Measurements from ENCODE around the gene TNFRSF1A. TPM values are rescaled to one million over a fixed set of nuclear protein-coding genes. Genes with fewer than 3 reads are reported as not detected.
"Not testable (repeated sequence)": the region's sequence is repeated elsewhere in the genome, so short reads cannot be mapped to it uniquely, and the experiment has no call there.

TNFRSF1A gene
- total RNA-seq, 1 donor from 2014 or later: 81.2 TPM

GRCh38 chr12:6302621-6303020, 39.3 kb downstream of the TNFRSF1A start:
- DNase-seq: no peak

DNA sequence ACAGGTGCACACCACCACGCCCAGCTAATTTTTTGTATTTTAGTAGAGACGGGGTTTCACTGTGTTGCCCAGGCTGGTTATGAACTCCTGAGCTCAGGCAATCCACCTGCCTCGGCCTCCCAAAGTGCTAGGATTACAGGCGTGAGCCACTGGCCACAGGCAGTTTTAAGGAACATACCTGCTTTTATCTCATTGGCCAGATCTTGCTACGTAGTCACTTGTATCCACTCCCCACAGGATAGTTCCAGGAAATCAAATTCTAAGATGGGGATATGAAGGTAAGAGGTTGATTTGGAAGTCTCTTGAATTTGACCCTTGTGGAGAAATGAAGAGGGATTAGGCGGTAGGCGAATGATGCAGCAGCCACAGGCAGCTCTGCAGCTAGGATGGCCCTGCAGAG, 40.2 kb downstream of the TNFRSF1A start:
- DNase-seq: no peak

GRCh38 chr12:6297170-6297569, 44.7 kb downstream of the TNFRSF1A start:
- DNase-seq: no peak

- DNase-seq: peak; percentile 70
Measured at GRCh38 chr12:6295094-6295811, 46.6 kb downstream of the TNFRSF1A start.

DNA sequence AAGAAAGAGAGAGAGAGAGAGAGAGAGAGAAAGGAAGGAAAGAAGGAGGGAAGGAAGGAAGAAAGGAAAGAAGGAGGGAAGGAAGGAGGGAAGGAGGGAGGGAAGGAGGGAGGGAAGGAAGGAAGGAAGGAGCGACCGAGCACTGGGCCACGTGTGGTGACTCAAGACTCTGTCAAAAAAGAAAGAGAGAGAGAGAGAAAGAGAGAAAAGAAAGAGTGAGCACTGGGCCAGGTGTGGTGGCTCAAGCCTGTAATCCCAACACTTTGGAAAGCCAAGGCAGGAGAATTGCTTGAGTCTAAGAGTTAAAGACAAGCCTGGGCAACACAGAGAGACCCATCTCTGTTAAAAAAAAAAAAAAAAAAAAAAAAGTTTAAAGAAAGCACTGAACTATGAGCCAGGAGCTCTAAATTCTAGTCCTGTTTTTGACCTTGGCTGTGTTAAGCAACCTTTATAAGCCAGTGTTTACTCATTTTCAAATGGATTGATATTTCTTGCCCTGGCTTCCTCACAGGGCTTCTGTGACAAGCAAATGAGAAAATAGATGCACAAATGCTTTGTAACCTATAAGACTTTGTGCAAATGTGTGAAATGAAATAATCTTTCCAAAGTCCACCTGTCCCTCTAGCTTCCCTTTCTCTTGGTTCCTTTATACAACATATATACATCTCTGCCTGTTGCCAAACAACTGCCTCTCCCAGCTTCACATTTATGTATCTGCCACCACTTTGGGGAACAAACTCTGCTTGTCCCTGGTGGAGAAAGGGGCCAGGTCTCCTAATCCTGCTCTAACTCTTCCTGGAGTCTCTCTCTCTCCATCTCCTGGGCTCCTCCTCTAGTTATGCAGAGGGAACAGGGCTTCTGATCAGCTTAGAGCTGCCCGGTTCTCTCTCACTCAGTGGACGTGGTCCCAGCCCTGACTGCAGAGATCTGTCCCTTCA, 47.5 kb downstream of the TNFRSF1A start:
- no peak for DNase-seq

DNA sequence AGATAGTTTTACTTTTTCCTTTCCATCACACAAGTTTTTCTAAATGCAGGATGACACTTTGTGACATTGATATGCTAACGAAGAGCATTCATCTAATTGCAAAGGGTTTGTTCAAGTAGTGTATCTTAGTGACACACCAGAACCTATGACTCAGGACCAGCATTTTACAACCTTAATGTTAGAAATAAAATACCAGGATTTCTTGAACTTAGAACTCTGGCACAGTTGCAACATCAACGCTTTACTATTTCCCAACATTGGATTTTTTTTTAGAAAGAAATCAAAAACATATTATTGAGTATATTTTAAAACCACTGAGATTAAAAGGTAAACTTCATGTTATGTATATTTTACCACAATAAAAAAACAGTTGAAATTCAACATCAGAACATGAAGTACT, 49.3 kb downstream of the TNFRSF1A start:
- no peak for DNase-seq

DNA sequence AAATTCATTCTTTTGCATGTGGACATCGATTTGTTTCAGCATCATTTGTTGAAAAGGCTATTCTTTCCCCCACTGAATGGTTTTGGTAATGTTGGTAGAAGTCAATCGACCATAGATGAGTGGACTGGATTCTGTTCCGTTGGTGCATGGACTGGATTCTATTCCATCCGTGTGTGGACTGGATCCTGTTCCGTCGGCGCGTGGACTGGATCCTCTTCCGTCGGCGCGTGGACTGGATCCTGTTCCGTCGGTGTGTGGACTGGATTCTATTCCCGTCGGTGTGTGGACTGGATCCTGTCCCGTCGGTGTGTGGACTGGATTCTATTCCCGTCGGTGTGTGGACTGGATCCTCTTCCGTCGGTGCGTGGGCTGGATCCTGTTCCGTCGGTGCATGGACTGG, 52.0 kb downstream of the TNFRSF1A start:
- not testable (repeated sequence) for DNase-seq

DNA sequence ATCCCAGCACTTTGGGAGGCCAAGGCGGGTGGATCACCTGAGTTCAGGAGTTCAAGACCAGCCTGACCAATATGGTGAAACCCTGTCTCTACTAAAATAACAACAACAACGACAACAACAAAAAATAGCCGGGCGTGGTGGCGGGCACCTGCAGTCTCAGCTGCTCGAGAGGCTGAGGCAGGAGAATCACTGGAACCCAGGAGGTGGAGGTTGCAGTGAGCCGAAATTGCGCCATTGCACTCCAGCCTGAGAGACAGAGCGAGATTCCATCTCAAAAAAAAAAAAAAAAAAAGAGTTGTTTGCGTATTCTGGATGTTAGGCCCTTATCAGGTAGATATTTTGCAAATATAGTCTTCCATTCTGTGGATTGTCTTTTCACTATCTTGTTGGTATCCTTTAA, 52.8 kb downstream of the TNFRSF1A start:
- not testable (repeated sequence) for DNase-seq

- peak; percentile 60 for DNase-seq
Measured at GRCh38 chr12:6288235-6288634, 53.6 kb downstream of the TNFRSF1A start.

DNA sequence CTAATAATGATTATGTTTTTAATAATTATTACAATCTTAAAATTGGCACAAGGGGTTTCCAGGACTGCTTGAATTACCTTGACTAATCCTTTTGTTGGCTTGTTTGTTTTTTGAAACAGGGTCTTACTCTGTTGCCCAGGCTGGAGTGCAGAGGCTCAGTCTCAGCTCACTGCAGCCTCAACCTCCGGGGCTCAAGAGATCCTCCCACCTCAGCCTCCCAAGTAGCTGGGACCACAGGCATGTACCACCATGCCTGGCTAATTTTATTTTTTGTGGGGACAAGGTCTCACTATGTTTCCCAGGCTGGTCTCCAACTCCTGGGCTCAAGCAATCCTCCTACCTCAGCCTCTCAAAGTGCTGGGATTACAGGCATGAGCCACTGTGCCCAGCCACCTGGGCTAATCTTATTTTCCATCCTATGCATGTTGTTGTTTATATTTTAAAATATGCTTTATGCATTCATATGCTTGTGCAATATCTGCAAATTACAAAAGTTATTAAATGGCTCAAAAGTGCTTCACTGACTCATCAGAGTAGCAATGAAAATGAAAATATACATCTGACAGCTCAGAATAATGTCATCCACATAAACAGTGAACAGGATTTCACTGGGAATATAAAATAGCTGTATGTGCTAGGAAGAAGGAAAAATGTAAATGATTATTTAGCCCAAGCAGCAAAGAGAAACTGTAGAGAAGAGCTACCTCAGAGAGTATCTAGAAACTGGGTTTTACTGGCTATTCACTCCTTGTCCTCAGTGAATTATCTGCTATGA, 56.2 kb downstream of the TNFRSF1A start:
- DNase-seq: no peak

DNA sequence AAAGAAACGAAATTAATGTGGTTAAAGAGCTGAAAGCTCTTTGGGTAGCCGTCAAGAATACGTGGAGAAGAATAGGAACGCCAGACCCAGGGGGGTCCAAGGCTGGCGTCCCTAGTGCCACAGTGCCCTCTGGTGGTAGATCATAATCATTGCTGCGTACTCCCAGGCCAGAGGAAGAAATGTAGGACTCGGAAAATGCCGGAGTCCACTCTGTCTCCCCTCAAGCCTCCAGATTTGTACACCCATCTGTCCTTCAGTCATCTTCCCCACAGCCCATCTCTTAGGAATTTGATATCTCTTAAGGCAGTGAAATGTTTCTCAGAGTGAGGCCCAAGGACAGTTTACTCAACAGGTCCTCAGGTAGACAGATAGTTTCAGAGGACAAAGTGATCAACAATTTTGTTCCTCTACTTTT, 56.8 kb downstream of the TNFRSF1A start:
- DNase-seq: peak; percentile 91

- DNase-seq: no peak
Measured at GRCh38 chr12:6284273-6284672, 57.6 kb downstream of the TNFRSF1A start.

DNA sequence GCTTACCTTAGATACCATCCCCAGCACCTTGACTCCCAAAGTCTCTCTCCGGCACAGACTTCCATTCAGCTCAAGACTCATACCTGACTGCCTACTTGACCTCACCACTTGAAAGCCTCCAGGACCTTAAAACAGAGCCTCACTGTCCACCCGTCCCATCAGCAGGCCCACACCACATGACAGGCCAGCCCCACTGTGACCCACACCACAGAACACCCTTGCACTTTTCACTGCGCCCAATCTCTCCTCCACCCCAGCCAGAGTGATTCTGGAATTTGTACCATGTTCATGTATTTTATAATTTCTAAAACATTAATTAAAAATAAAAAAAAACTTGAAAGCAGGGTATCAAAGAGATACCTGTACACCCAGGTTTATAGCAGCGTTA, 59.4 kb downstream of the TNFRSF1A start:
- no peak for DNase-seq

- DNase-seq: no peak
Measured at GRCh38 chr12:6281081-6281809, 60.6 kb downstream of the TNFRSF1A start.

- DNase-seq: no peak
Measured at GRCh38 chr12:6280672-6281071, 61.2 kb downstream of the TNFRSF1A start.

GRCh38 chr12:6280053-6280469, 61.8 kb downstream of the TNFRSF1A start:
- no peak for DNase-seq

DNA sequence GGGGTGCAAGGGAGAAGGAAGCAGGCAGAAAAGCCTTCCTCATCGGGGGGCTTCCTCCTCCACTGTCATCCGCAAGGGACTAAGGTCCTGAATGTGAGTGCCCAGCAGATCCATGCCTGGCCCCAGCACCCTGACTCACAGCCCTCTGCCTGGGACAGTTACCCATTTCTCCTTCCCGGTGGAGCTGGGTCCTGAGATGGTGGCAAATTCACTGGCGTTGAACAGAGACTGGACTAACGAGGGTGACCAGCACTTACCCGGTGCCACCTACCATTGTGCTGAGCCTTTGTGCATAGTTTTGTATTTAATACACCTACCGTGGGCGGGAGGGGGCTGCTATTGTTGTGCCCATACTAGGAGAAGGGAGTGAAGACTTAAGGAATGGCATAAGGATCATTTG, 62.2 kb downstream of the TNFRSF1A start:
- no peak for DNase-seq

DNA sequence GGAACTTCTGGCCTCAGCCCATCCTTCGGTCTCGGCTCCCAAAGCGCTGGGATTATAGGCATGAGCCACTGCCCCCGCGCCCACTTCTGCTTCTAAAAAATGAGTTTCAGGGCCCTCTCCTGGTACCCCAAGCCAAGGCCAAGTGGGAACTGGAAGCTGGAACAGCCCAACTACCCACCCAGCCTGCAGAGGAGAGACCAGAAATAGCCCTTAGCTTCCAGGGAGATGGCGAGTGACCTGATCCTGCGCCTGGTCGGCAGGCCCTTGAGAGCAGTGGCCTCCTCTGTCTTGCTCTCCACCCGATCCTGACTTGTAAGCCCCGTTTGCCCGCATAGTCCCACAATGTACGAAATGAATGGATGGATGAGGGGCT, 62.6 kb downstream of the TNFRSF1A start:
- DNase-seq: no peak
